Transverse colon (tissue), 3 donors: Measurements from ENCODE around the gene PRR18.

Experiments used
- POLR2A ChIP-seq: fragments of 450-650 bp; IDR thresholded peaks from one replicate; pipeline ENCODE4 v1.6.1; 2016; ENCODE audit warnings: antibody characterized with exemption, mild to moderate bottlenecking, moderate library complexity
- TF ChIP-seq, protein P1 (sequence below), 5 experiments: fragments of 200-600 bp in 3 of 5; fragments of 450-650 bp in 2 of 5; sonication (generic) in 3 of 5; IDR thresholded peaks; 1 replicate in 2 of 5; 2 replicates in 3 of 5; pipeline ENCODE4 v1.5.1; 2016 to 2017; ENCODE audit warnings: antibody characterized with exemption in 5 of 5, inconsistent platforms in 3 of 5, mild to moderate bottlenecking in 2 of 5, moderate library complexity in 1 of 5

DNA sequence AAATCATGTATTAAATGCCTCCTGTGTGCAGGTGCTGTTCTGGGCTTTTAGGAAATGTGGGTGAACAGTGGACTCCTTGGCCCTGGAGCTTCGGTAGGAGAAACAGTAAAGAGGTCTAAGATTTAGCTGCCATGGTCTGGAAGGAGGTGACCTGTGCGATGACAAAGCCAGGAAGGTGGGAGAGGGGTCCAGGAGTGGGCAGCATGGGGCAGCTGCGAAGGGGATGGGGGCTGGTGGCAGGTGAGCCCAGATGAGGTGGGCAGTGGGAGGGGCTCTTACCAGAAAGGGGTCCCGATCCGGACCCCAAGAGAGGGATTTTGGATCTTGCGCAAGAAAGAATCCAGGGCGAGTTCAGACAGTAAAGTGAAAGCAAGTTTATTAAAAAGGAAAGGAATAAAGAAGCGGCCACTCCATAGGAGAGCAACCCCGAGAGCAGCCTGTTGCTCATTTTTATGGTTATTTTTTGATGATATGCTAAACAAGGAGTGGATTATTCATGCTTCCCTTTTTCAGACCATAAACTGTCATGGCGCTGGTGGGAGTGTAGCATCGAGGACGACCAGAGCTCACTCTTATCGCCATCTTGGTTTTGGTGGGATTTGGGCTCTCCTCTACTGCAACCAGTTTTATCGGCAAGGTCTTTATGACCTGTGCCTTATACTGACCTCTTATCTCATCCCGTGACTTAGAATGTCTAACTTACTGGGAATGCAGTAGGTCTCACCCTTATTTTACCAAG is 38.7 kb downstream of the PRR18 start:
- TF ChIP-seq, protein P1, sequence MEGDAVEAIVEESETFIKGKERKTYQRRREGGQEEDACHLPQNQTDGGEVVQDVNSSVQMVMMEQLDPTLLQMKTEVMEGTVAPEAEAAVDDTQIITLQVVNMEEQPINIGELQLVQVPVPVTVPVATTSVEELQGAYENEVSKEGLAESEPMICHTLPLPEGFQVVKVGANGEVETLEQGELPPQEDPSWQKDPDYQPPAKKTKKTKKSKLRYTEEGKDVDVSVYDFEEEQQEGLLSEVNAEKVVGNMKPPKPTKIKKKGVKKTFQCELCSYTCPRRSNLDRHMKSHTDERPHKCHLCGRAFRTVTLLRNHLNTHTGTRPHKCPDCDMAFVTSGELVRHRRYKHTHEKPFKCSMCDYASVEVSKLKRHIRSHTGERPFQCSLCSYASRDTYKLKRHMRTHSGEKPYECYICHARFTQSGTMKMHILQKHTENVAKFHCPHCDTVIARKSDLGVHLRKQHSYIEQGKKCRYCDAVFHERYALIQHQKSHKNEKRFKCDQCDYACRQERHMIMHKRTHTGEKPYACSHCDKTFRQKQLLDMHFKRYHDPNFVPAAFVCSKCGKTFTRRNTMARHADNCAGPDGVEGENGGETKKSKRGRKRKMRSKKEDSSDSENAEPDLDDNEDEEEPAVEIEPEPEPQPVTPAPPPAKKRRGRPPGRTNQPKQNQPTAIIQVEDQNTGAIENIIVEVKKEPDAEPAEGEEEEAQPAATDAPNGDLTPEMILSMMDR (IDR thresholded peaks at IDR 0.05), result no peak
- TF ChIP-seq POLR2A, result no peak
